OCI-LY1 (cell line): ENCODE results near the gene EPB41.
"Not testable (repeated sequence)": the region's sequence is repeated elsewhere in the genome, so short reads cannot be mapped to it uniquely, and the experiment has no call there.

ENCODE experiments used
- H2AFZ ChIP-seq: fragments of 200-600 bp; sonication (generic), shearing (Covaris generic); 2 replicates; pipeline ENCODE4 v1.6.0; 2014; ENCODE audit warnings: antibody characterized with exemption, mild to moderate bottlenecking, low read length
- H3F3A ChIP-seq: fragments of 200-600 bp; sonication (generic), shearing (Covaris generic); 2 replicates; pipeline ENCODE4 v1.6.0; 2014; ENCODE audit warnings: mild to moderate bottlenecking, antibody characterized with exemption, low read length, moderate library complexity; ENCODE audit not compliant: insufficient read depth
- H3K27ac ChIP-seq: fragments of 200-600 bp; sonication (generic); 2 replicates; pipeline ENCODE4 v1.5.1; 2014; ENCODE audit warnings: low read length, mixed run types, mild to moderate bottlenecking, low read depth; ENCODE audit not compliant: poor library complexity, severe bottlenecking
- H3K27me3 ChIP-seq: fragments of 200-600 bp; sonication (generic); 2 replicates; pipeline ENCODE4 v1.6.0; 2014; ENCODE audit warnings: antibody characterized with exemption, mild to moderate bottlenecking, low read length, moderate library complexity; ENCODE audit not compliant: insufficient read depth
- H3K36me3 ChIP-seq: fragments of 200-600 bp; sonication (generic); 2 replicates; pipeline ENCODE4 v1.6.1; 2014; ENCODE audit warnings: mild to moderate bottlenecking, antibody characterized with exemption, low read length, moderate library complexity, mixed read lengths; ENCODE audit not compliant: insufficient read depth
- H3K4me1 ChIP-seq: fragments of 200-600 bp; sonication (generic); 2 replicates; pipeline ENCODE4 v1.5.1; 2014; ENCODE audit warnings: mild to moderate bottlenecking, low read length, moderate library complexity; ENCODE audit not compliant: insufficient read depth, severe bottlenecking
- H3K4me2 ChIP-seq: fragments of 200-600 bp; sonication (generic), shearing (Covaris generic); 2 replicates; pipeline ENCODE4 v1.6.1; 2014; ENCODE audit warnings: low read length
- H3K4me3 ChIP-seq: fragments of 200-600 bp; sonication (generic); 2 replicates; pipeline ENCODE4 v1.5.1; 2014; ENCODE audit warnings: low read length, low read depth, mild to moderate bottlenecking, mixed read lengths; ENCODE audit not compliant: poor library complexity, severe bottlenecking
- H3K79me2 ChIP-seq: fragments of 200-600 bp; shearing (Covaris generic); 2 replicates; pipeline ENCODE4 v1.6.1; 2016; ENCODE audit warnings: mixed run types, low read length, mixed read lengths; ENCODE audit not compliant: insufficient read depth
- H3K9ac ChIP-seq: fragments of 200-600 bp; sonication (generic), shearing (Covaris generic); 2 replicates; pipeline ENCODE4 v1.6.1; 2014; ENCODE audit warnings: mild to moderate bottlenecking, low read length, mixed read lengths
- H3K9me2 ChIP-seq: fragments of 200-600 bp; sonication (generic), shearing (Covaris generic); 2 replicates; pipeline ENCODE4 v1.6.1; 2014; ENCODE audit warnings: low read depth, mild to moderate bottlenecking, low read length, mixed read lengths
- H3K9me3 ChIP-seq: fragments of 200-600 bp; shearing (Covaris generic); 2 replicates; pipeline ENCODE4 v1.6.1; 2014; ENCODE audit warnings: low read length, mixed read lengths
- H4K20me1 ChIP-seq: fragments of 200-600 bp; sonication (generic), shearing (Covaris generic); 2 replicates; pipeline ENCODE4 v1.6.0; 2016; ENCODE audit warnings: mild to moderate bottlenecking, low read length; ENCODE audit not compliant: insufficient read depth
- EZH2 ChIP-seq: fragments of 200-600 bp; sonication (generic), shearing (Covaris generic); IDR thresholded peaks from 2 replicates; pipeline ENCODE4 v1.8.0; 2017; ENCODE audit warnings: borderline replicate concordance, mixed run types, mild to moderate bottlenecking, antibody characterized with exemption, low read length, moderate library complexity, mixed read lengths
- TF ChIP-seq, protein P1 (sequence below): fragments of 200-600 bp; sonication (generic), shearing (Covaris generic); IDR thresholded peaks from 2 replicates; pipeline ENCODE4 v1.5.1; 2017; ENCODE audit warnings: mild to moderate bottlenecking, antibody characterized with exemption, low read length, moderate library complexity, mixed read lengths

Gene EPB41

DNA sequence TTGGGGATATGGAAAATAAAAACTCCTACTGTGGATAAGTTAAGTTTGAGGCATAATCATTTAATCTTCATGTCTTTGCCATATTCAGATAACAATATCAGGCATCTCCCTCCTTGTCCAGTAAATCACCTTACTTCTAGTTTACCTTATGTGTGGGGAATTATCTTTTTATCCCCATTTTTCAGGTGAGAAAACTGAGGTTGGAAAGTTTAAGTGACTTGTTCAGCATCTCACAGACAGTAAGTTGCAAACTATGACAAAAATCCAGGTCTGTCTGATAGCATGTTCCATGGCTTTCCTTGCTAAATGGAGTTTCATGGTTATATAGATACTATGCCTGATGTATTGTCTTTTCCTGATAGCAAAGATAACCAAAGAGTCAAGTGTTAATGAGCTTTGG is 129.6 kb downstream of the EPB41 start:
- Histone ChIP-seq H3K4me3 (no peak overlapping the region), H2AFZ (no peak overlapping the region), H3K79me2 (no peaks in the 10 kb centered on the region; the same call in 1 of the 2 replicates), H3K27me3 (no peaks in the 10 kb centered on the region), H3K4me1 (no peaks in the 10 kb centered on the region), H3K36me3 (peaks cover 42% of the 10 kb centered on the region), H4K20me1 (no peaks in the 10 kb centered on the region), H3K9me3 (no peaks in the 10 kb centered on the region), H3K27ac (no peak overlapping the region), H3F3A (no peaks in the 10 kb centered on the region), H3K9me2 (no peaks in the 10 kb centered on the region), H3K4me2 (no peak overlapping the region), H3K9ac (no peak overlapping the region)
- TF ChIP-seq EZH2 = no peak
- TF ChIP-seq, protein P1, sequence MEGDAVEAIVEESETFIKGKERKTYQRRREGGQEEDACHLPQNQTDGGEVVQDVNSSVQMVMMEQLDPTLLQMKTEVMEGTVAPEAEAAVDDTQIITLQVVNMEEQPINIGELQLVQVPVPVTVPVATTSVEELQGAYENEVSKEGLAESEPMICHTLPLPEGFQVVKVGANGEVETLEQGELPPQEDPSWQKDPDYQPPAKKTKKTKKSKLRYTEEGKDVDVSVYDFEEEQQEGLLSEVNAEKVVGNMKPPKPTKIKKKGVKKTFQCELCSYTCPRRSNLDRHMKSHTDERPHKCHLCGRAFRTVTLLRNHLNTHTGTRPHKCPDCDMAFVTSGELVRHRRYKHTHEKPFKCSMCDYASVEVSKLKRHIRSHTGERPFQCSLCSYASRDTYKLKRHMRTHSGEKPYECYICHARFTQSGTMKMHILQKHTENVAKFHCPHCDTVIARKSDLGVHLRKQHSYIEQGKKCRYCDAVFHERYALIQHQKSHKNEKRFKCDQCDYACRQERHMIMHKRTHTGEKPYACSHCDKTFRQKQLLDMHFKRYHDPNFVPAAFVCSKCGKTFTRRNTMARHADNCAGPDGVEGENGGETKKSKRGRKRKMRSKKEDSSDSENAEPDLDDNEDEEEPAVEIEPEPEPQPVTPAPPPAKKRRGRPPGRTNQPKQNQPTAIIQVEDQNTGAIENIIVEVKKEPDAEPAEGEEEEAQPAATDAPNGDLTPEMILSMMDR = no peak

DNA sequence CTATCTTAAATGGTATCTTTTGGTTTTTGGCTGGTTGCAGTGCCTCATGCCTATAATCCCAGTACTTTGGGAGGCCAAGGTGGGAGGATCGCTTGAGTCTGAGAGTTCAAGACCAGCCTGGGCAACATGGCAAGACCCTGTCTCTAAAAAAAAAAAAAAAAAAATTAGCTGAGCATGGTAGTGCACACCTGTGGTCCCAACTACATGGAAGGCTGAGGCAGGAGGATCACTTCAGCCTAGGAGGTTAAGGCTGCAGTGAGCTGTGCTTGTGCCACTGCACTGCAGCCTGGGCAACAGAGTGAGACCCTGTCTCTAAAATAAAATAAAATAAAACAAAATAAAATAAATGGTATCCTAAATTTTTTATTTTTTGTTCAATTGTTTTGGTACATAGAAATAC is 131.3 kb downstream of the EPB41 start:
- H3K36me3 ChIP-seq = peaks cover 43% of the 10 kb centered on the region
- H3K79me2 ChIP-seq, H3K9me3 ChIP-seq, H4K20me1 ChIP-seq, H3K9ac ChIP-seq, H3K9me2 ChIP-seq, H3K4me1 ChIP-seq, H3K4me2 ChIP-seq, H3F3A ChIP-seq, H2AFZ ChIP-seq, H3K27me3 ChIP-seq, H3K27ac ChIP-seq, H3K4me3 ChIP-seq: not testable (repeated sequence)

DNA sequence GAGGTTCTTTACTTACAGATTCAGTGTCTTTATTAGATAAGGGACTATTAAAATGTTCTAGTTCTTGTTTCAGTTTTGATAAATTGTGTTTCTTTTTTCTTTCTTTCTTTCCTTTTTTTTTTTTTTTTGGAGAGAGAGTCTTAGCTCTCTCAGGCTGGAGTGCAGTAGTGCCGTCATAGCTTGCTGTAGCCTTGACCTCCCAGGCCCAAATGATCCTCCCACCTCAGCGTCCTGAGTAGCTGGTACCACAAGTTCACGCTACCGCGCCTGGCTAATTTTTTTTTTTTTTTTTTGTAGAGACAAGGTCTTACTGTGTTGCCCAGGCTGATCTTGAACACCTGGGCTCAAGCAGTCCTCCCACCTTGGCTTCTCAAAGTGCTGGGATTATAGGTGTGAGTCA is 132.8 kb downstream of the EPB41 start:
- no peak overlapping the region for H2AFZ ChIP-seq
- H3K4me1 ChIP-seq = no peaks in the 10 kb centered on the region
- H3F3A ChIP-seq = no peaks in the 10 kb centered on the region
- no peak overlapping the region for H3K27ac ChIP-seq
- H3K79me2 ChIP-seq = no peaks in the 10 kb centered on the region; the same call in 1 of the 2 replicates
- no peaks in the 10 kb centered on the region for H3K9me2 ChIP-seq
- H3K4me2 ChIP-seq = no peak overlapping the region
- H3K9ac ChIP-seq = no peak overlapping the region
- no peaks in the 10 kb centered on the region for H3K9me3 ChIP-seq
- TF ChIP-seq, protein P1 = no peak
- no peak for TF ChIP-seq EZH2
- peaks cover 34% of the 10 kb centered on the region for H3K36me3 ChIP-seq
- H3K27me3 ChIP-seq = no peaks in the 10 kb centered on the region
- H4K20me1 ChIP-seq = no peaks in the 10 kb centered on the region
- no peak overlapping the region for H3K4me3 ChIP-seq

DNA sequence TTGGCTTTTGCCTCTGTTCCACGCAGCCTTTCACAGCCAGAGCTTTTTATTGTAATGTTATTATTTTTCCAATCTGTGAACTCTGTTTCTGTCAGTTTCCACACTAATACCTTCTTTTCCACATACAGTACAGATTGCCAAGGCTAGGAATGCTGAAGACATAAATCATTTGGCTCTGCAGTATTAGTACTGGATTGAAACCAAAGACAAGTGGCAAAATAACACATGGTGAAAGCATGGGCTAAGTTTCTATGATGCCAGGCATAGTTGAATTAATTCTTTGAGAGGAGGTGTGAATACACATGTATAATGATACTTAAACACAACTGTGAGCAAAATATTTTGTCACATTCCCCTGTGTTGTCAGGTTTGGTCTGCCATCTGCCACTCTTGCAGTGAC is 135.8 kb downstream of the EPB41 start:
- H3K36me3 ChIP-seq = peaks cover 36% of the 10 kb centered on the region
- TF ChIP-seq EZH2 = no peak
- TF ChIP-seq, protein P1 = no peak
- H3K79me2 ChIP-seq = no peaks in the 10 kb centered on the region; the same call in 1 of the 2 replicates

More for the DNA sequence above, 135.8 kb downstream of the EPB41 start:
- no peak overlapping the region for H3K9ac ChIP-seq
- H4K20me1 ChIP-seq = no peaks in the 10 kb centered on the region
- H3K9me3 ChIP-seq = no peaks in the 10 kb centered on the region
- H3K27me3 ChIP-seq = no peaks in the 10 kb centered on the region
- no peak overlapping the region for H3K4me3 ChIP-seq
- no peaks in the 10 kb centered on the region for H3K4me1 ChIP-seq
- no peak overlapping the region for H3K27ac ChIP-seq
- no peak overlapping the region for H2AFZ ChIP-seq
- H3F3A ChIP-seq = no peaks in the 10 kb centered on the region
- no peak overlapping the region for H3K4me2 ChIP-seq
- H3K9me2 ChIP-seq = no peaks in the 10 kb centered on the region
